Stimulated activated naive CD8-positive, alpha-beta T cell treated with anti-CD3 and anti-CD28 coated beads, Interleukin-15, Interleukin-2, amounts not matched to agents 100 U/mL and 50 U/mL, for 24 hours (primary cell): Measurements from ENCODE around the gene SHBG.

Source experiments
- ATAC-seq: fragments of 150-1000 bp; cut with Tn5 transposase; one replicate; pipeline ENCODE4 v1.10.0; 2021
- DNase-seq: peaks from one replicate; pipeline ENCODE4 v3.0.0; 2021

Gene SHBG

DNA sequence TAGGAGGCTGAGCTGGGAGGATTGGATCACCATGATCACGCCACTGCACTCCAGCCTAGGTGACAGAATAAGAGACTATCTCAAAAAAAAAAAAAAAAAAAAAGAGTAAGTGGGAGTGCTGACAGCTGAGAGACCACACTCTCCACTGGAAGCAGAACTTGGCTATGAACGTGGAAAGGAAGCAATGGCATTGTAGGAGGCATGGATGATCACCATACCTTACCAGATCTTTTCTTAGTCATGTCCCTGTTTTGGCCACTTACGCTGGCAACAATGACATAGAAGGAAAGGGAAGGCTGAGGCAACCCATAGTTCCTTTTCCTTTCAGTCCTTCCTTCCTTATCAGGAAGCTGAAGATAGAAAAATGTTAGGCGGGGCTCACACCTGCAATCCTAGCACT is 17.1 kb downstream of the SHBG start:
- ATAC-seq, result no peak
- DNase-seq, result no peak

DNA sequence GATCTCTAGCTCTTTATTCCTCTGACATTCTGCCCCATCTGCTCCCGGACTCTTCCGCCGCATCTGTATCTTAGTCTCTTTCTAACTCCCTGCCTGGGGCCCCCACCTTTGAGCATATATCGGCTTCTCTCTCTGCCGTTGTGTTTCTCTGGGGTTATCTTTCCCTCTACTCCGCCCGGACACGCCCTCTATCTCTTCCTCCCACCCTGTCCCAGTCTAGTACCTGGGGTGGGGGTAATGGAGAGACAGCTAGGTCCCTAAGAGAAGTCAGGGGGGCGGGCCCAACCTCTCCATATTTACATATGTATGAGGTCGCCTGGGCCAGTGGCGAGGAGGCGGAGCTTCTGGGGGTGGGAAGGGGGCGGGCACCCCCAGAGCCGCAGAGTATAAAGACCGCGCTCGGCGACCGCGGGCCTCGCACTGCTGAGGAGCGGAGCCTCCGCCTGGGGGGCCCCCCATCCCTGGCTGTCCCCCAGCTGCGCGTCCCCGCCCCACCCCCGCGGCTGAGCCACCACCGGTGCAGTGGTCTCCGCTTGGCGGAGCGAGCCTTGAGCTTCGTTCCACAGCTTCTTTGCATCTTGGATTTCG is 20.7 kb downstream of the SHBG start, which contains the start of gene ATP1B2:
ATP1B2 (plus strand) TSS at position 418 of the 588 bp plus-strand sequence. CDS start 593 bp downstream, outside the sequence.
- peak; percentile 75 for DNase-seq
- ATAC-seq, result peak; percentile 86

DNA sequence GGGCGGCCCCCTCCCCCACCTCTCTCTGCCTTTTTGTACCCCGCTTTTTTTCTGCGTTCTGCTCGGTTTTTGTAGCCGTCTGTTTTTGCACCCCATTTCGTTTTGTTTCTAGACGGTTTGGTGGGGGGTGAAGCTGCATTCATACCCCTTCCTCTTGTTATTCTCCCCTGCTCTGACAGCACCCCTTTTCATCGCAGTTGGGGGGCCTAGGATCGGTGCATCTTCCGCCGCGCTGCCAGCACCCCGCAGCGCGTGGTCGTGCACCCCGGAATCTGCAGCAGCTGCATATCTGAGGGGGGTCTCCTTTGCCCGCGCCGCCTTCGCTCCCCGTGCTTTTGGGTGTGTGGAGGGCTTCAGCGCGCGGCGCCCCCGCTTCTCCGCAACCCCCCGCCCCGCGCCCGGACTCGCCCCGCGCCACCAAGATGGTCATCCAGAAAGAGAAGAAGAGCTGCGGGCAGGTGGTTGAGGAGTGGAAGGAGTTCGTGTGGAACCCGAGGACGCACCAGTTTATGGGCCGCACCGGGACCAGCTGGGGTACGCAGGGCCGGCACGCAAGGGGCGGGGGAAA is 21.2 kb downstream of the SHBG start:
- no peak for ATAC-seq
- no peak for DNase-seq

DNA sequence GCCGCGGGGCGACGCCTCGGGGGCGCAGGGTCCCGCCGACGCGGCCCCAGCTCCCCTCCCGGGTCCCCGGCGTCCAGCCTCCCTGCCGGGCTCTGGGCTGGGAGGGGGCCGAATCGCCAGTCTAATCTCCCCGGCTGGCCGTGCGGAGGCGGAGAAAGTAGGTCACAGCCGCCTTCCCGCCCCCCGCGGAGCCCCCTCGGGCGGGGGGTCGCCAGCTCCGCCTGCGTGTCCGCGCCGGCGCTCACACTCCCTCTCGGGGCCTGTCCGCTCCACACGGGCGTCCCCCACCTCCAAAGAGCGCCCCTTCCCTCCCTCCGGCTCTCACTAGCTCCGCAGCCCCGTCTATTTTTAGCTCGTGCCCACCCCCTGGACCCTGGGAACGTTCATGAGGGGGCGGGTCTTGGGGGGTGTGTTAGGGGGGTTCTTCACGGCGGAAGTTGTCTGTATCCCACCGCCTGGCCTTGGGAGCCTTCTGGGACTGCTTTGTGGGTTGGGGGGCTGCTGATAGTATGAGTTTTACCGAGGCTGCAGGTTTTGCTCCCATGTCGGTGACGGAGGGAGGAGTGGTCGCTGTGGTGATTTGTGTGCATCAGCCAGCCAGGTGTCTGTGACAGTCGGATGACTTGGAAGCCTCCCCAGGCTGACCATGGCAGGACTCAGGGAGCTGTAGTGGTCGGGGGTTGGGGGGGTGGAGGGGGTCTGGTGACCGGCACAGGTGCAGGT is 21.9 kb downstream of the SHBG start:
- ATAC-seq, result no peak
- no peak for DNase-seq

DNA sequence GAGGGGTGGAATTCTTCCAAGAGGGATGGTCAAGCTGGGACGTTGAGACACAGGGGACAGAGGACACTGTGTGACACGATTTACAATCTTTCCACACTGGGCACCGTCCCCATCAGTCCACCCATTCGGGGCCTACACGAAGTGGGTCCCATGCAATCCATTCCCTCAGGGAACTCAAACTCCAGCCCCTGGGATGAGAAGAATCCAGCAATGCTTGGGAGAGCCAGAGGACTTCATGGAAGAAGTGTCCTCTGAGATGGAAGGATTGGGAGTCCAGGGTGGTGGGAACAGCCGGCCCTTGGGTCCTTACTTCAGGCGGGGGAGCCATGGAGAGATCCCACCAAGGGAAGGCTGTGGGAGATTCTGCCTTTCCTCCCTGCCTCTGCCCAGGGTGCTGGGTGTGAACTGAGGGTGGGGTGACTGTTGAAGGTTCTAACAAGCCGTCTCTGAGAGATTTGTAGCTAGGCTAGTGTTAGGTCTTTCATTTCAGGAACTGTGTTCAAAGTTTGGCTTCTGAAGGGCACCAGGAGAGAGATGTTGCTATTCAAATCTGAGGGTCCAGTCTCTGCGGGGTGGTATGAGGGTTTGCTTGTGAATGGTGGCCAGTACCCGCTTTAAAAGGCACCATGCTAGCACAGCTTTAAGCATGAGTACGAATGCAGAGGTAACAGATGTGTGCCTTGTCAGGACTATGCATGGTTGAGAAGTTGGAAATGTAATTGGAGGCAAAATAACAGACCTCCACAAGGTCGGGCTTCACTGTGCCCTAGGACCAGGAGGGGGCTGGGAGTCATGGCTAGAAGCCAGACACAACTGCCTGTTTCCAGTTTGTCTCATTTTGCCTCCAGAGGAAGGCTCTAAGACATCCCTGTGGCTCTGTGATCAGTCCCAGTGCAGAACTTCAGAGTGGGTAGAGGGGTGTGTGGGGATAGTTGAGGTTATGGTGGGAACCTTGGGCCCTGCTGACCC is 22.7 kb downstream of the SHBG start:
- no peak for DNase-seq
- no peak for ATAC-seq

DNA sequence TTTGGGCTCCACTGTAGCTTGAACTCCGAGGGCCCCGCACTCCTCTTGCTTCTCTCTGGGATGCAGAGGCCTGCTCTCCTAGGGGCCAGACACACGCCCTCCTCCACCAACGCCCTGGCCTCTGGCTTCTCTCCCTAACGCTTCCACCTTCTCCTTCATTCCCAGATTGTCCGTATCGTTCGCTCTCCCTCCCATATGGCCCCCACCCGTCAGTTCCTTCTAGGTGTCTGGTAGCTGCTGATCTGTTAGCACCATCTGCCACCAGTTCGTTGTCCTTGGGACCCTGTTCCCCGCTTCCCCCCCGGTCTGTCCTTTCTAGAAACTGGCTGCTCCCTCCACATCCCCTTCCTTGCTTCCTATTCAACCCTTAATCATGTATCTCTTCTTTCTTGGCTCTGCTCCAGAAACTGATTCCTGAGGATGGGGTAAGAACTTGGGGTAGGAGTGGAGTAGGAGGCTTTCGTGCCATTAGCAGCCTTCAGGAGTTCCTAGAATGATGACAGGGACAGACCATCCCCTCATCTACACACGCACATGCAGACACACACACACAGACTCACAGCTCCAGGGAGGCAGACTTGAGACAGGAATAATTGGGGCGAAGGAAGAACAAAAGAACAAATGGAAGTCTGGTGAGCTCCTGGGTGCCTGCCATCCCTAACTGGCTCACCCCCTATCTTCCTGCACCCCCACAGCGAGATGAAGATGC is 25.1 kb downstream of the SHBG start:
- DNase-seq, result no peak
- no peak for ATAC-seq

DNA sequence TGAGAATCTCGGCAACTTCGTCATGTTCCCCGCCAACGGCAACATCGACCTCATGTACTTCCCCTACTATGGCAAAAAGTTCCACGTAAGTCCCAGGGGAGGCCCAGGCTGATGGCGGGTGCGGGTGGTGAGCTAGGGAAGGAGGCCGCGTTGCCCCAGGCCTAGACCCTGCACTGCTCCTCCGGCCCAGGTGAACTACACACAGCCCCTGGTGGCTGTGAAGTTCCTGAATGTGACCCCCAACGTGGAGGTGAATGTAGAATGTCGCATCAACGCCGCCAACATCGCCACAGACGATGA is 25.6 kb downstream of the SHBG start:
- DNase-seq (no peak), ATAC-seq (no peak)

DNA sequence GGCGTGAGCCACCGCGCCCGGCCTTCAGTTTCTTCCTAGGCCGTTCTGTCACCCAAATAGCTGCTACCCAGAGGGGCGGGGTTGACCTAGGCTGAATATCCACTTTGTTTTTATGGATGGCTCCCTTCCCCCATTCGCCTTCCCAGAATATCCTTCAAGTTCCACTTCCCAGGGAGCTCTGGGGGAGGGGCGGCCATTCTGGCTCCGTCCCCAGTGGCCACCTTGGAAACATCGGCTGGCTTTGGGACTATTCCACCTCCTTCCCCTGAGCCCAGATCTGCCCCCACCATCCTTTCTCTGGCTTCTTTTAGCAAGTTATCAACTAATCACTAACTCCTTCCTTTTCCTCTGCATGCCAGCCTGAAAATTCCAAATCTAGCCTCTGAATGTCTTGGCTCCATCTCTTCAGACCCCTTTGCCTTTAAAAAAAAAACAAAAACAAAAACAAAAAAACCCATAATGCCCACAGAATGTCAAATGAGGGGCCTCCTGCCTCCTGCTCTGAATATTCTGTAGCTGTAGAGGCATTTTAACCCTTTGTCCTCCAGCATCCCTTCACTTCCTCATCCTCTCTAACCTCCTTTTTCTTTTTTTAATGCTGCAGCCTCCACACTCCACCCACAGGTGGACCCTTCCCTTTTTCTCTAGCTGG is 27.1 kb downstream of the SHBG start:
- DNase-seq, result no peak
- no peak for ATAC-seq

DNA sequence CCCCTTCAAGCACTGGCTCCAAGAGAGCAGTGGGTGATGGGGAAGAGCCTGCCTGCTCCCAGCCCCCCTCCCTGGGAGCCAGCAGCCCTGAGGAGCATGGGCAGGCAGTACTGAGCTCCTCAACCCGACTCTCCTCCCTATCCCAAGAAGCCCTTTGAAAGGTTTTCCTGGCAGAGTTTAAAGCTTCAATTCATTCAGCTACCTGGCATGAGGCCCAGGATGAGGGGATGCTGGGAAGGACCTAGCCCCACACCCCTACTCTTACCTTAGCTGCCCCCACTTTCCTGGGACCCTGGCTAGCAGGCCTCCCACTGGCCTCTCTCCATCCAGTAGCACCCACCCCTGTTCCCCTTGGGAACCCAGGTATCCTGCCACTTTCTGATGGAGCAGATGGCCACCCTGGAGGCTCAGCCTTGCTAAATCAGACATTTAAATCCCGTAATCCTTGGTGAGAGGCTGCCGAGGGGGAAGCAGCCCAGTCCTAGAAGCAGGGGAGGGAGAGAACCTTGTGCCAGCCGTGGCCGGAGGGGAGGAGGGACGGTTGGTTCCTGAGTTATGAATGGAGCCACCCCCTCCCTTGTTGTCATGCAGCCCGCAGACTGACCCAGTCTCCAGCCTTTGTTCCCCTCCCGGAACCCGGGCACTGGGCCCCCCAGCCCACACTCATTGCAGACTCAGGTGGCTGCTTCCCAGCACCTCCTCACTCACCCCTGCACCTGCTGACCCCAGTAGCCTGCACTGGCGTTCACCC is 37.9 kb downstream of the SHBG start:
- no peak for ATAC-seq

DNA sequence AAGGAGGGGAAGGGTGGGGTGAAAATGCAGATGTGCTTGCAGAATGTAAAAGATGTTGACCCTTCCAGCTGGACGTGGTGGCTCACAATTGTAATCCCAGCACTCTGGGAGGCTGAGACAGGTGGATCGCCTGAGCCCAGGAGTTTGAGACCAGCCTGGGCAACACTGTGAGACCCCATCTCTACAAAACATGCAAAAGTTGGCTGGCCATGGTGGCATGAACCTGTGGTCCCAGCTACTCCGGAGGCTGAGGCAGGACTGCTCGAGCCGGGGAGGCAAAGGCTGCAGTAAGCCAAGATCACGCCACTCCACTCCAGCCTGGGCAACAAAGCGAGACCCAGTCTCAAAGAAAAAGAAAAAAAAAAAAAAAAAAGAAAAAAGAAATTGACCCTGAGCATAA is 38.5 kb downstream of the SHBG start:
- DNase-seq (no peak), ATAC-seq (no peak)

More for the DNA sequence above, 37.9 kb downstream of the SHBG start:
- no peak for DNase-seq

DNA sequence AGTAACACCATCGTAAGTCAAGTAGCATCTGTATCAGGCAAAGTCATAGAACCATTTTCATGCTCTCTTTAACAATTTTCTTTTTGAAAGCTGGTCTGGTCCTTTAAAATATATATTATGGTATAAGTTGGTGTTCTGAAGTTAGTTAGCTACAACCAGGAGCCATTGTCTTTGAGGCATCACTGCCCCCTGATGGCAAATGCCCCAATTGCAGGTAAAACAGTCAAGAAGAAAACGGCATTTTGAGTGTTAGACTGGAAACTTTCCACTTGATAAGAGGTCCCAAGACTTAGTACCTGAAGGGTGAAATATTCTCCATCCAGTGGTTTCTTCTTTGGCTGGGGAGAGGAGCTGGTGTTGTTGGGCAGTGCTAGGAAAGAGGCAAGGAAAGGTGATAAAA is 43.3 kb downstream of the SHBG start:
- ATAC-seq (no peak), DNase-seq (peak; percentile 61)

DNA sequence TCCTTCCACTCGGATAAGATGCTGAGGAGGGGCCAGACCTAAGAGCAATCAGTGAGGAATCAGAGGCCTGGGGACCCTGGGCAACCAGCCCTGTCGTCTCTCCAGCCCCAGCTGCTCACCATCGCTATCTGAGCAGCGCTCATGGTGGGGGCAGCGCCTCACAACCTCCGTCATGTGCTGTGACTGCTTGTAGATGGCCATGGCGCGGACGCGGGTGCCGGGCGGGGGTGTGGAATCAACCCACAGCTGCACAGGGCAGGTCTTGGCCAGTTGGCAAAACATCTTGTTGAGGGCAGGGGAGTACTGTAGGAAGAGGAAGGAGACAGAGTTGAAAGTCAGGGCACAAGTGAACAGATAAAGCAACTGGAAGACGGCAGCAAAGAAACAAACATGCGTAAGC is 45.0 kb downstream of the SHBG start:
- DNase-seq (no peak), ATAC-seq (no peak)

DNA sequence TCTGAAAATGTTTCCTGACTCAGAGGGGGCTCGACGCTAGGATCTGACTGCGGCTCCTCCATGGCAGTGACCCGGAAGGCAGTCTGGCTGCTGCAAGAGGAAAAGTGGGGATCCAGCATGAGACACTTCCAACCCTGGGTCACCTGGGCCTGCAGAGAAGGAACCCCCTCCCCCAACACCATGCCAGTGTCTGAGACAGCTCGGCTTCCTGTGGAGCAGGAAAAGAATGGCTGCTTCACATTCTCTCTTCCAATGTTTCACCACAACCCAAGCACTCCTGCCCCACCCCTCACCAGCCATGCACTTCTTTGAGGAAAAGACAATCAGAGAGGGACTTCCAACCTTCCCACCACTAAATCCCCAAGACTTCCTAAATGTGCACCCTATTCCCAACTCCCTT is 46.6 kb downstream of the SHBG start:
- ATAC-seq, result no peak
- no peak for DNase-seq

DNA sequence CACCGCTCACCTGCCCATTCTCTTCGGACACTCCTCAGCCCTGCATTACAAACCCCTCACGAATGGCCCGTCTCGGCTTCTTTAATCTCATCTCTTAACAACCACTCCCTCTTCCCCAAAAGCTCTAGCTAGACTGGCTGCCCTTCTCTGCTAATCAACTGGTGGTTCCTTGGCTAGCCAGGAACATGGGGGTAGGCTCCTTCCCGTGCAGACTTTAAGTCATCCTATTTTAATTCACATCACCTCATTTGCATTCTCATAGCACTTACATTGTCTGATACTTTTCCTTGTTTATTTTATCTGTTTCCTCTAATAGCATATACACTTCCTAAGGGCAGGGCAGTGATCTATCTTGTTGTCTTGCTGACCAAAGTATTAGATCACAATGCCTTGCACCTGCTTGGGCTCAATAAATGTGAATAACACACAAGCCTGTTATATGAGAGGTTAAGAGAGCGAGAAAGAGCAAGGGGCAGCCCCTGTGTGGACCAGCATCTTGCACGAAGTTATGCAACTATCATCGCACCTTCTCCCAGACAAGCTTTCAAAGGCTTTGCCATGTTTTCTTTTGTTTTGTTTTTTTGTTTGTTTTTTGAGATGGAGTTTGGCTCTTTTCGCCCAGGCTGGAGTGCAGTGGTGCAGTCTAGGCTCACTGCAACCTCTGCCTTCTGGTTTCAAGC is 47.6 kb downstream of the SHBG start:
- ATAC-seq (no peak), DNase-seq (no peak)
